GM18870 (cell line): ENCODE measurements around the gene UBA7.
"Not testable (repeated sequence)": the region's sequence is repeated elsewhere in the genome, so short reads cannot be mapped to it uniquely, and the experiment has no call there.

Experiments
- ATAC-seq: cut with Tn5 transposase; IDR thresholded peaks from one replicate; pipeline ENCODE4 v1.9.1; 2021; ENCODE audit warnings: moderate library complexity; ENCODE audit not compliant: unreplicated experiment

The UBA7 gene, protein sequence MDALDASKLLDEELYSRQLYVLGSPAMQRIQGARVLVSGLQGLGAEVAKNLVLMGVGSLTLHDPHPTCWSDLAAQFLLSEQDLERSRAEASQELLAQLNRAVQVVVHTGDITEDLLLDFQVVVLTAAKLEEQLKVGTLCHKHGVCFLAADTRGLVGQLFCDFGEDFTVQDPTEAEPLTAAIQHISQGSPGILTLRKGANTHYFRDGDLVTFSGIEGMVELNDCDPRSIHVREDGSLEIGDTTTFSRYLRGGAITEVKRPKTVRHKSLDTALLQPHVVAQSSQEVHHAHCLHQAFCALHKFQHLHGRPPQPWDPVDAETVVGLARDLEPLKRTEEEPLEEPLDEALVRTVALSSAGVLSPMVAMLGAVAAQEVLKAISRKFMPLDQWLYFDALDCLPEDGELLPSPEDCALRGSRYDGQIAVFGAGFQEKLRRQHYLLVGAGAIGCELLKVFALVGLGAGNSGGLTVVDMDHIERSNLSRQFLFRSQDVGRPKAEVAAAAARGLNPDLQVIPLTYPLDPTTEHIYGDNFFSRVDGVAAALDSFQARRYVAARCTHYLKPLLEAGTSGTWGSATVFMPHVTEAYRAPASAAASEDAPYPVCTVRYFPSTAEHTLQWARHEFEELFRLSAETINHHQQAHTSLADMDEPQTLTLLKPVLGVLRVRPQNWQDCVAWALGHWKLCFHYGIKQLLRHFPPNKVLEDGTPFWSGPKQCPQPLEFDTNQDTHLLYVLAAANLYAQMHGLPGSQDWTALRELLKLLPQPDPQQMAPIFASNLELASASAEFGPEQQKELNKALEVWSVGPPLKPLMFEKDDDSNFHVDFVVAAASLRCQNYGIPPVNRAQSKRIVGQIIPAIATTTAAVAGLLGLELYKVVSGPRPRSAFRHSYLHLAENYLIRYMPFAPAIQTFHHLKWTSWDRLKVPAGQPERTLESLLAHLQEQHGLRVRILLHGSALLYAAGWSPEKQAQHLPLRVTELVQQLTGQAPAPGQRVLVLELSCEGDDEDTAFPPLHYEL

DNA sequence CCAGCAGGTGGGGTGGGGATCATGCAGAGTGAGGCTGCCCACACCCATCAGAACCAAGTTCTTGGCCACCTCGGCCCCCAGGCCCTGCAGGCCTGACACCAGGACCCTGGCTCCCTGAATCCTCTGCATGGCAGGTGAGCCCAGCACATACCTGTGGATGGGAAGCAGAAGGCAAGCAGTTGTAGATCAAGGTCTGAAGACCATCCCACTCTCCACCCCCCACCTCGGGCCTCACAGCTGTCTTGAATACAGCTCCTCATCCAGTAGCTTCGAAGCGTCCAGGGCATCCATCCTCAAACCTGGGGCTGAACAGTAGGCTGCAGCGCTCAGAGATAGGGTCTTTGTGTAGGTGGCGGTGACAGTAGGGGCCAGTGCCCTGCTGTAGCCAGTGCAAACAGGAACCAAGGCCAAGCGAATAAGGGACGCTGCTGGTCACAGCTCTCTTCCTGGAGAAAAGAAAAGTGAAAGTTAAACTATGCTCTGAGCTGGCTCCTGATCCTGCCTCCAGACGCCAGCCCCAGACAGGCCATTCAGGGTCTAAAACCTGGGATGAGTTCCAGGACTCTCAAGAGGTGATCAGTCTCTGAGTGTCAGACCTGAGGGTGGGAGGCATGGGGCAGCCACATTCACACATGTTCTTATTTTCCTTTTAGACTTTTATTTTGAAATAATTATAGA is at the start of gene UBA7:
Gene UBA7 (minus strand): TSS at position 457 of the 678 bp plus-strand sequence. CDS start 166 bp downstream, at position 291.
- no peak for ATAC-seq

DNA sequence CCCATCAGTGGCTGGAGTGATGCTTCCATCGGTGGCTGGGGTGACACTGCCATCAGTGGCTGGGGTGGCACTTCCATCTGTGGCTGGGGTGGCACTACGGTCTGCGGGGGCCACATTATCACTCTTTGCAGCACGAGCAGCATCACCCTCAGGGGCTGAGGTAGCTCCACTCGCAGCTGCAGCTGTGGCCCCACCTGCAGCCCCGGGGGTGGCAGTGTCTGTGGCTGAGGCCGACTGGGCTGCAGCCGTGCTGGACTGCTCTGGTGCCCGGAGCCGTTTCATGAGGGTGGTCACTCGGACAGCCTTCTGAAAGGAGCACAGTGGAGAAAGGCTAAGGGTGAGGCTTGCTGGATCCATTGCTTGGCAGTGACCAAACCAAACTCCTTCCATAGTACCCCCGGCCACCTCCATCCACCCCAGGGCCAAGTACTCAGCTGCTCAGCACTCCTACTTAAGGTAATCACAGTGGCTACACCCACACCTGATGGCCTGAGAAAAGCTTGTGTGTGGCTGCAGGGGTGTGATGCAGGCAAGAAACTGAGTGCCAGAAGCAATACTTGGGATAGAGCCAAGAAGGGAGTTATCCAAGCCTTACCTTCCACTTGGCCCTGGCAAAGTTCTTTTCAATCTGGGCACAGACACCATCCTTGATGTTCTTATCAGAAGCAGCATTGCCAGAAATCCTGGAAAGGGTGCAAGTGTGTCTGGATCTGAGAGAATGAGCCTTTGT is 46.0 kb upstream of the UBA7 start:
- ATAC-seq: no peak

DNA sequence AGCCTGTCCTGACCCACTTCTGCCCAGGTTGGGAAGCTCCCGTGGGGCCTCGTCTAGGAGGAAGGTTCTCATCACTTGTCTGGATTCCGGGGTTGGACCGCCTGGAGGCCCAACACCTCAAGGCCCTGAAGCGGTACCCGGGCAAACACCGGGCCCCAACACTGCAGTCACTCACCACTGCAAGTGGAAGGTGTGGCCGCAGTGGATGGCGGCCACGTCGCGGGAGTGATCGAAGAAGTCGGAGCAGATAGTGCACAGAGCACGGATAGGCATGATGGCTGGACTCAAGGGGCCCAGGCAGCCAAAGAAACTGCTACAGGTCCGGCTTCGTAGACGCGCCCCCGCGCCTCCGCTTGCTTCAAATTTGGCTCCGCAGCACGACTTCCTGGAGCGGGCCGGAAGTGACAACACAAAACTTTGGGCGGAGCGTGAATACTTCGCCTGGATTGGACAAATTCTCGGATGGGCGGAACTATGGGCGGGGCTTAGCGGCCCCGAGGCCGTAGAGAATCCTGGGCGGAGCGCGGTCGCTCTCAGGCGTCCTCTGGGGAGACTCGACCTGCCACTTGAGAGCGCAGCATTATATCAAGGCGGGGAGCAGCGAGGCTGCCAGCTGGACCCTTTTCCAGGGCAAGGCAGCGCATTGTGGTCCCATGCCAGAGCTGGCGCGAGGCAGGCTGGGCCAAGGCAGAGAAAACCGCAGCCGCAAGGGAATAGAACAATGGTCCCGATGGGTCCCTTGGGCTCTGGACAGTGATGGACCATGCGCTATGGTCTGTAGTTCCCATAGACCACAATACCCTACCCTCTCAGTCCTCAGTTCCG is 42.6 kb upstream of the UBA7 start, which contains the start of gene TRAIP:
Gene TRAIP (minus strand): TSS at position 384 of the 825 bp plus-strand sequence. CDS start 111 bp downstream, at position 273.
- peak; percentile 88 for ATAC-seq

DNA sequence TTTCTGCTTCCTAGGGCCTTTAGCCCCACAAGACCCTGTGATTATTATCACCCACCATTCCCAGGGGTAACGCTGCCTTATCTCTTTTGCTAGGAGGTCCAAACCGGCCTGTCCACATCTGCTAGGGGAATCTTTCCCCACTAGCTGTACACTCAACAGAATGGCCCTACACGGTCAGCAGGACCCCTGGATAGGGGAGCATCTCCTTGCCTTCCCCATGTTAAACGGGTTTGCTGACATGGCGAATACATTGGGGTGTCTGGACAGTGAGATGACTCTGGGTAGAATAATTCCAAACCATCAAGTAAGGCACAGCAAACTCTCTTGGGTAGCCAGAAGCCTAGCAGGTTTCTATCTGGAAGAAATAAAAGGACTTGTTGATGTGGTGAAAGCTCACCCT is 41.9 kb upstream of the UBA7 start:
- ATAC-seq: no peak

DNA sequence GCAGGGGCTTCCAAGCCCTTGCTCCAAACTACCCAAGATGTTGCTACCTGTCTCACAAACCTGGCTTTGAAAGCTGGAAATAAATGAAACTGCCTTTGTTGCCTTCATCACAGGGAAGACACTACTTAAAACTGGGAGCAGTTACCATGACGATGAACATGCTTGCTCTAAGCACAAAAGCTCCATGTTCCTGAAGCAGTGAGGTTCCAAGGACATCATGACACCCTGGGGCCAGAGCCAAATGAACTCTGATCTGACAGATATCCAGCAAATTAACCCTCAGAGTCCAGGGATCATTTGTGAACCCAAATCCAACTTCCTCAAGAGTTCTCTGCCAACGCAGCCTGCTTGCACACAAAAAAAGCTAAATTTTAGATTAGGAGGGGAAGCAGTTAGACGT is 31.9 kb upstream of the UBA7 start:
- no peak for ATAC-seq

GRCh38 chr3:49844464-49845183 is 30.9 kb upstream of the UBA7 start:
- ATAC-seq: no peak

GRCh38 chr3:49842843-49843517 is 29.2 kb upstream of the UBA7 start:
- ATAC-seq: no peak

DNA sequence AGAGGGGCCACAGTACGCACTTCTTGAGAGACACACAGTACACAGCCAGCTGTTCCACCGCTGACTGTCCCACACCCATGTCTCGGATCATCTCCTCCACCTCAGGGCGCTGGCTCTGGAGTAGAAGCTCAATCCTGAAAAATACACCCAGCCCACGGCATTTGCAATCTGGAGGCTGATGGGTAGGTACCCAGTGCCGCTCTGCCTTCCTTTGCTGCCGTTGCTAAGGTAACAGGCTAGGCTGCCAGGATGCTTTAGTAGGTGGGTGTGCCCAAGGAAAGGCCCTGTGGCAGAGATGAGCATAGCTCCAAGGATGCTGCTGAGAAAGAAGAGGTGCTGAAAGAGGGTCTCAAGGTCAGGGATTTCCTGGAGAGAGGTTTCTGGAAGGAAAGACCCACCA is 28.1 kb upstream of the UBA7 start:
- ATAC-seq: no peak

DNA sequence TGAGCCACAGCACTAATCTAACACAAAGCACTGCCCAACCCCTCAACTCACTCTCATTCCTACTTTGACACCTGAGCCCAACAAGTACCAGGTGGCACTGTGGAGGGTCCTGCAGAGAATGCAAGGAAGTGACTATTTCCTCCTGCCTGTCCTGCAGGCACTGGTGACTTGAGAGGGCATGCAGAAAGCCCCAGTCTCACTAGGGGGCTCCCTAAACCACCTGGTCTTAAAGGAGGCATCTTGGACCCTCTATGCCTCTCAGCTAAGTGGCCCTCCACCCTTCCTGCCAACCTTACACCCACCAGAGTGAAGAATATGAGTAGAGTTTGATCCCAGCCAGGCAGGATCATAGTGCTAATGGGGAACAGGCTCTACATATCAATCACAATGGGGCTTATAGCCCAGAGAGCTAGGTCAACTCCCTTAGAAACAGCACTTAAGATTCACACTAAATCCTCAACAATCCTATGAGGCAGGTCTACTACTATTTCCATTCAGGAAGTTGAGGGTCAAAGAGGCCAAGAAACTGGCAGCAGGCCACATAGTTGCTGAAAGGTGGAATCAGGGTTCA is 27.5 kb upstream of the UBA7 start:
- no peak for ATAC-seq

DNA sequence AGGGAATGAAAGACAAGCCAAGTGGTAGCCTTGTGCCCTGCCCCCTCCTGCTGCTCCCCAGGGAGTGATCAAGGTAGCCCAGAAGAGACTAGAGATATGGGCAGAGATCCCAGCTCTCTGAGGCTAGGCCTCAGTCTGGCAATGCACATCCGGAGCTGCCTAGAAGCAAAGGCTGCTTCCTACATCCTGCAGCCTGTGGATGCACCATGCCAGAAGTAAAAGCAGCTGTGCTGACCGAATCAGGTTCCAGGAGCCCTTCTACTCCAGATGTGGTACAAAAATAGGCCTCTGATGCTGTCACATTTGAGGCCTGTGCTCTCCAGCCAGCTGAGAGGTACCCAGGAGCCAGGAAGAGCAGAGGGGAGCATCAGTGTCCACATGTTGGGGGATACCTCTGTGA is 26.6 kb upstream of the UBA7 start:
- ATAC-seq: no peak

- no peak for ATAC-seq
Observed at GRCh38 chr3:49839193-49839809, 25.5 kb upstream of the UBA7 start.

- no peak for ATAC-seq
Observed at GRCh38 chr3:49831341-49831740, 17.6 kb upstream of the UBA7 start.

DNA sequence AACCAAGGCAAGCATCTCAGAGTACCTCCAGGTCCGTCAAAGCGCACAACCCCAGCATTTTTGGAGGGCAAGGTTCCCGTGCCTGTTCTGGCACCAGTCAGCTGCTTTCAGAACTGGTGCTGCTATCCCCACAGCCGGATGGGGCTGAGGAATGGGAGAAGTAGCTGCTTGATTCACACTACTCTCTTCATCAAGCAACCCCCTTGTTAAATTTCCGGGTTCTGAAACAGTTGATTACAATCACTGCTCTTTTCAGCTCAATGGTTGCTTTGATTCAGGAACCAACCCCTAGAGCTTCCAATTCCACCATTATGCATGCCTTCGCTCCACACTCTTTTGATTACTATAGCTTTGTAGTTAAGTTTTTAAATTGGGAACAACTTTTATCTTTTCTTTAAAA is 12.3 kb upstream of the UBA7 start:
- ATAC-seq: no peak

GRCh38 chr3:49823131-49823530 is 9.4 kb upstream of the UBA7 start:
- ATAC-seq: not testable (repeated sequence)

DNA sequence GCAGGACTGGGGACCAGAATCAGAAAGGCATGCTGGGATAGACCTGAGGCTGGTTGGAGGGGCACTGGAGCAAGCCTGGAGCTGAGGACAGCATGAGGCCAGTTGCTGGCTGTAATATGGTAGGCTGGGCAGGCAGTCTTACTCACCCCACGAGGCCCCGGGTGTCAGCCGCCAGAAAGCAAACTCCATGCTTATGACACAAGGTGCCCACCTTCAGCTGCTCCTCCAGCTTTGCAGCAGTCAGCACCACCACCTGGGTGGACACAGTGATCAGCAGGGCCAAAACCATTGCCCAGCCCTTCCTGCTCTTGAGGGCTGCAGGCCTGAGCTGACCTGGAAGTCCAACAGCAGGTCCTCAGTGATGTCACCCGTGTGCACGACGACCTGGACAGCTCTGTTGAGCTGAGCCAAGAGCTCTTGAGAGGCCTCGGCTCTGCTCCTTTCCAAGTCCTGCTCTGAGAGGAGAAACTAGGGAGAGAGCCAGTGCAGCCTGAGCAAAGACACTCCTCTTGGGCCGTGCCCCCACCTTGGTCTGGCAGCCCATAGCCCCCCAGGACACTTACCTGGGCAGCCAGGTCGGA is 747 bp downstream of the UBA7 start:
- no peak for ATAC-seq

DNA sequence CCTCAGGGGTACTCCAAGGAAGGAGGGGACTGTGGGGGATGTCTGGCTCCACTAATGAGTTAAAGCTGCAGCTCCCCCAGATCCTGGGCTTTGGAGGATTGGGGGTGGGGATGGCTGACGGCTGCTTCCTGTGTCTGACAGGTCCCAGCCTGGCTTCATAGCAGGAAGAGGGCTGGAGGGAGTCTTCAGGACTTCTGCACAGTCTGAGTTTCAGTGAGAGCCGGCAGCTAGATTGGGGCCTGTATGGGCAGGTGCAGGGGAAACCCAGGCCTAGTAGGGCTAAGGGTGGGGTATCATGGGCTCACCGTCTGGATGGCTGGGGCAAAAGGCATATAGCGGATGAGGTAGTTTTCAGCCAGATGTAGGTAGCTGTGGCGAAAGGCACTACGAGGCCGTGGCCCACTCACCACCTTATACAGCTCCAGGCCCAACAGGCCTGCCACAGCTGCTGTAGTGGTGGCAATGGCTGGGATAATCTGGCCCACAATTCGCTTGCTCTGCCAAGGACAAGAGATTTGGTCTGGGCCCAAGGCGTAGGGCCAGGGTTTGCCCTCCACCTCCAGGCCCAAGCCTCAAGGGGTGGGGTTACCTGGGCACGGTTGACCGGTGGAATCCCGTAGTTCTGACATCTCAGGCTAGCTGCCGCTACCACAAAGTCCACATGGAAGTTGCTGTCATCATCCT is 6.2 kb downstream of the UBA7 start:
- no peak for ATAC-seq

GRCh38 chr3:49806850-49807249 is 6.9 kb downstream of the UBA7 start:
- no peak for ATAC-seq
